ENCODE measurements around the gene UBAC1. TPM values are rescaled to one million over a fixed set of nuclear protein-coding genes. Genes with fewer than 3 reads are reported as not detected.
A peak's percentile ranks its signal among the peaks of the same experiment; 100 is the strongest.

Gene UBAC1
- total and polyA plus RNA-seq, 4 donors: 33.8 to 68.9 (median 61.7) TPM

DNA sequence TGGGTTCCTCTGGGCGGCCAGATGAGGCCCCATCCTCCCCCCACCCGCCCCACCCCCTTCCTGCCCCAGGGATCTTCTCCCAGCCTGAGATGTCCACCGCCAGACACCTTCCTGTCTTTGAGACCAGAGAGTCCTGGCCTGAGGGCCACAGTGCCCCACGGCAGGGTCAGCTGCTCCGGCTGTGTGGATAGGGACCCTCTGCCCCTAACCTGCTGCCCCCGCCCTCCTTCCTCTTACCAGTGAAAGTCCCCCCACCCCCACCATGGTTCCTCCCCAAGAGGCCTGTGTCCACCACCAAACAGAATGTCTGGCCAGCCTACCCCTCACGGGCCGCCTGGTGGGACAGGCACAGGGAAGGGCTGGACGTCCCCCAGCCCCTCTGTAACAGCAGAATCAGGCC is 43.0 kb upstream of the UBAC1 start:
- WGBS (ENCODE audit: insufficient coverage): 78% methylated on average over 5 of the region's 9 CpGs
- H3K4me1 ChIP-seq (ENCODE audit: control insufficient read depth, insufficient read depth, low read length): peaks cover 55% of the 10 kb centered on the region

DNA sequence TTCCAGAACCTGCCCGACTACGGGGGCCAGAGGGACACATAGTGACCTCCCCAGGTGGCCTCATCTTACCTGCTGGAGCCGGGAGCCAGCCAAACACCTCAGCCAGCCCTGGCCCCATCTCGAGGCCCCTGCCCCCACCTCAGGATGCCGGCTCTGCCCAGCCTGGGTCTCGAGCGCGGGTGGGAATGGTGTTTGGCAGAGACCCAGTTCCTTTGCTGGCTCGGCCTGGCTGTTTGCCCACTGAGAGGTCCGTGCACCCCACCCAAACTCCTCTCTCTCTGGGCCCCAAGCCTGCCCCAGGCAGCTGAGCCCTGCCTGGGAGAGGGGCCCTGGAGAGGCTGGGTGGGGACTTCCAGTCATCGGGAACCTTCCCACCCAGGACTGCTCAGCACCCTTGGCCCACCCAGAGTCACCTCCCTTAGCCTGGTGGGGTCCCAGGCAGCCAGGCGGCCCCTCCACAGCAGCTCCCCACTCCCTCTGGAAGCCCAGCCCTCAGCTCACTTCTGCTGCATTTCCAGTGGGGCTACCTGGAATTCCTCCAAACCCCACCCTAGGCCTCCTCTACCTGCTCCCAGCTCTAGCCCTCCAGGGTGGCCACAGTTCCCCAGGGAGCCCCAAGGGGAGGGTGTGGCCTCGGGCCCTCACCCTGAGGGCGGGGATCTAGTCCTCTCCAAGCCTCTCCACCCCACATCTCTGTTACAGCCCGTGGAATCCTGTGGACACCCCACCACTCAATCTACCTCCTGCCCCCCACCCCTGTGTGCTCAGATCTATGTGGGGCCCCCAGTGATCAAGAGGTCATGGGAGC is 42.4 kb upstream of the UBAC1 start:
- peak in 1 of 6 donors; percentile 34 for DNase-seq (ENCODE audit: low read depth in 4 of 6, low spot score in 6 of 6)
- H3K27ac ChIP-seq (ENCODE audit: low read depth, low read length): no peak overlapping the region
- no peak overlapping the region for H3K4me3 ChIP-seq (ENCODE audit: low read depth, low read length)
- H3K27me3 ChIP-seq (ENCODE audit: control insufficient read depth, insufficient read depth, low read length): no peaks in the 10 kb centered on the region
- 57% methylated on average over 7 of the region's 15 CpGs for WGBS (ENCODE audit: insufficient coverage)
- H3K36me3 ChIP-seq (ENCODE audit: control insufficient read depth, insufficient read depth, low read length): peaks cover 26% of the 10 kb centered on the region
- no peaks in the 10 kb centered on the region for H3K9me3 ChIP-seq (ENCODE audit: control insufficient read depth, insufficient read depth, low read length)
- peaks cover 49% of the 10 kb centered on the region for H3K4me1 ChIP-seq (ENCODE audit: control insufficient read depth, insufficient read depth, low read length)

More for the DNA sequence above, 43.0 kb upstream of the UBAC1 start:
- Histone ChIP-seq H3K27ac (ENCODE audit: low read depth, low read length) (no peak overlapping the region), H3K27me3 (ENCODE audit: control insufficient read depth, insufficient read depth, low read length) (no peaks in the 10 kb centered on the region), H3K9me3 (ENCODE audit: control insufficient read depth, insufficient read depth, low read length) (no peaks in the 10 kb centered on the region), H3K36me3 (ENCODE audit: control insufficient read depth, insufficient read depth, low read length) (peaks cover 32% of the 10 kb centered on the region), H3K4me3 (ENCODE audit: low read depth, low read length) (no peak overlapping the region)
- no peak for DNase-seq (ENCODE audit: low read depth in 4 of 6, low spot score in 6 of 6)

DNA sequence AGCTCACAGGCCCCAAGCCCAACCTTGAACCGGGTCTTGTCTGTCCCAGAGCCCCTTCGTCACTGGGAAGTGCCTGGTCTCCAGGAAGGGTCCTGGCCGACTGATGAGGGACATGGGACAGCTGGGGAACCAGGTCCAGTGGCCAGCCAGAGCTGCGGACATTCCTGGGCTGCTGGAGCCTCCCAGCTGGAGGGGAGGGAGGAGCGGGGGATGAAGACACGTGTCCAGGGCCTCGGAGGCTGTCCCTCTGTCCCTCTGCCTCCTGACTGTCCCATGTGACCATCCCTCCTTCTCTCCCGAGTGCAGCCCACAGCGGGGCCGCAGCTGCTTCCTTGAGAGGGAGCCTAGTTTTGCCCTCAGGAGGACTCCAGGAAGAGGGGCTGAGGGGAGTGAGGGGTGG is 41.7 kb upstream of the UBAC1 start:
- H3K36me3 ChIP-seq (ENCODE audit: control insufficient read depth, insufficient read depth, low read length): peaks cover 19% of the 10 kb centered on the region
- peaks cover 42% of the 10 kb centered on the region for H3K4me1 ChIP-seq (ENCODE audit: control insufficient read depth, insufficient read depth, low read length)
- no peak overlapping the region for H3K27ac ChIP-seq (ENCODE audit: low read depth, low read length)
- no peaks in the 10 kb centered on the region for H3K9me3 ChIP-seq (ENCODE audit: control insufficient read depth, insufficient read depth, low read length)
- DNase-seq (ENCODE audit: low read depth in 4 of 6, low spot score in 6 of 6): no peak
- WGBS (ENCODE audit: insufficient coverage): 49% methylated on average over 6 of the region's 10 CpGs
- H3K4me3 ChIP-seq (ENCODE audit: low read depth, low read length): no peak overlapping the region
- no peaks in the 10 kb centered on the region for H3K27me3 ChIP-seq (ENCODE audit: control insufficient read depth, insufficient read depth, low read length)

DNA sequence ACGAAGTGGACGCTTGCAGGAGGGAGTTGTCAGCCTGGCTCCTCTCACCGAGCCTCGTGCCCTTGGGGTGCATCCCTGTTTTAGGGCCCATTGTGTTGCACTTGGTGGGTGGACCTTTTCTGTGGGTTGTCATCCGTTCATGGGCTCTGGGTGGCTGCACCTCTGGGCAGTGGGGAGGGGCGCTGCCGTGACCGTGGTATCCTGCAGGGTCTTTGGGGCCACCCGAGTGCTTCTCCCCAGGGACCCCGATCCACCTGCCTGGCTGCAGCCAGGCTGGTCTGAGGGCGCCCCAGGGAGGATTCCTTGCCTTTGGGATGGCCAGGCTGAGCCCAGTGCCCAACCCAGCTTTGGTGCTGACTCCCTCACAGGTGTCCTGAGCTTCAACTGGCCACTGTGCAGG is 41.0 kb upstream of the UBAC1 start:
- Histone ChIP-seq H3K4me3 (ENCODE audit: low read depth, low read length) (no peak overlapping the region), H3K36me3 (ENCODE audit: control insufficient read depth, insufficient read depth, low read length) (peaks cover 16% of the 10 kb centered on the region), H3K9me3 (ENCODE audit: control insufficient read depth, insufficient read depth, low read length) (no peaks in the 10 kb centered on the region), H3K27ac (ENCODE audit: low read depth, low read length) (no peak overlapping the region), H3K27me3 (ENCODE audit: control insufficient read depth, insufficient read depth, low read length) (no peaks in the 10 kb centered on the region), H3K4me1 (ENCODE audit: control insufficient read depth, insufficient read depth, low read length) (peaks cover 42% of the 10 kb centered on the region)
- DNase-seq (ENCODE audit: low read depth in 4 of 6, low spot score in 6 of 6): no peak
- WGBS (ENCODE audit: insufficient coverage): 96% methylated on average over 11 of the region's 11 CpGs

DNA sequence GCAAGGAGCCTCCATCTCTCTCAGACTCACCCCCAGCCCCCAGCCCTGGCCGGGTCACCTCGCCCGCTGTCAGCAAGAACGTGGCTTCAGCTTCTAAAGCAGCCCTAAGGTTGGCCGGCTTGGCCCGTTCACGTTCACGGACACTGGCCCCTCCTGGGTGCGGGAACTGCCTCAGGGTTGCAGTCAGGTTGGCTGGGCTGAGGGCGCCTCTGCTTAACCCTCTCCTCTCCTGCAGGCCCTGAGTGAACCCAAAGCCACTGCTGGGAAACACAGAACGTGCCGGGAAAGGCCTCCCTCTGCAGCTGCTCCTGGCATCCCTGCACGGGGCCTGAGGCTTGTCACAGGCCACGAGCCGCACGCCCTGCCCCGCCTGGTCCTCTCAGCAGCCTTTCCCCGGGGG is 40.1 kb upstream of the UBAC1 start:
- DNase-seq (ENCODE audit: low read depth in 4 of 6, low spot score in 6 of 6): no peak
- Histone ChIP-seq H3K4me1 (ENCODE audit: control insufficient read depth, insufficient read depth, low read length) (peaks cover 48% of the 10 kb centered on the region), H3K9me3 (ENCODE audit: control insufficient read depth, insufficient read depth, low read length) (no peaks in the 10 kb centered on the region), H3K27me3 (ENCODE audit: control insufficient read depth, insufficient read depth, low read length) (no peaks in the 10 kb centered on the region), H3K27ac (ENCODE audit: low read depth, low read length) (no peak overlapping the region), H3K36me3 (ENCODE audit: control insufficient read depth, insufficient read depth, low read length) (peaks cover 16% of the 10 kb centered on the region), H3K4me3 (ENCODE audit: low read depth, low read length) (no peak overlapping the region)
- WGBS (ENCODE audit: insufficient coverage): 34% methylated on average over 13 of the region's 18 CpGs

DNA sequence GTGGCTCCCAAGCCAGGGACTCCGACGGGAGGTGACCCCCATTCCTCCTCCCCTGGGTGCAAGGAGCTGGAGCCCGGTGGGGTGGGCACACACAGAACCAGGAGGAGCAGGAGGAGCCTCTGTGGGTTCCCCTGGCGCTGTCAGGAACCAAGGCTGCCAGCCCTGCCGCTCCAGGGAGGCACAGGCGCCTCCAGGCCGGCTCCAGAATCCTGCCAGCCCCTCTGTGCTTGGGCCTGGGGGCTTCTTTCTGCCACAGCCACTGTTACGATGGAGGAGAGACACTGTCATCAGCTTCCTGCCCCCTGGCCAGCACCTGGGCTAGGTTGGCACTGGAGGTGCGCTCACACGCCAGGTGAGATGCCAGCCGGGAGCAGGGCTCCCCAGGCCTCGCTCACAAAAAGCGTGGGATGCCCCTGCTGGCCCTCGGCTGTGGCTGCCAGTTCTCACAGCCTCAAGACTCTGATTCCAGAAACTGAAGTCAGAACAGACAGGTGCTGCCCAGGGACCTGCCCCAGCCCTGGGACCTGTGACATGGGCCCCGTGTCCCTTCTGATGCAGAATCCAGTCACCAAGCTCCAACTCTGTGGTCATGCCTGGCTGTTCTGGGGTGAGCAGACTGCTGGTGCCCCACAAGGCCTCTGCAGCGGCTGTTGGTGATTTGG is 37.4 kb upstream of the UBAC1 start:
- WGBS (ENCODE audit: insufficient coverage): 89% methylated on average over 15 of the region's 16 CpGs
- DNase-seq (ENCODE audit: low read depth in 4 of 6, low spot score in 6 of 6): no peak
- Histone ChIP-seq H3K36me3 (ENCODE audit: control insufficient read depth, insufficient read depth, low read length) (peaks cover 8% of the 10 kb centered on the region), H3K27ac (ENCODE audit: low read depth, low read length) (no peak overlapping the region), H3K9me3 (ENCODE audit: control insufficient read depth, insufficient read depth, low read length) (no peaks in the 10 kb centered on the region), H3K4me1 (ENCODE audit: control insufficient read depth, insufficient read depth, low read length) (peaks cover 39% of the 10 kb centered on the region), H3K4me3 (ENCODE audit: low read depth, low read length) (no peak overlapping the region), H3K27me3 (ENCODE audit: control insufficient read depth, insufficient read depth, low read length) (no peaks in the 10 kb centered on the region)

DNA sequence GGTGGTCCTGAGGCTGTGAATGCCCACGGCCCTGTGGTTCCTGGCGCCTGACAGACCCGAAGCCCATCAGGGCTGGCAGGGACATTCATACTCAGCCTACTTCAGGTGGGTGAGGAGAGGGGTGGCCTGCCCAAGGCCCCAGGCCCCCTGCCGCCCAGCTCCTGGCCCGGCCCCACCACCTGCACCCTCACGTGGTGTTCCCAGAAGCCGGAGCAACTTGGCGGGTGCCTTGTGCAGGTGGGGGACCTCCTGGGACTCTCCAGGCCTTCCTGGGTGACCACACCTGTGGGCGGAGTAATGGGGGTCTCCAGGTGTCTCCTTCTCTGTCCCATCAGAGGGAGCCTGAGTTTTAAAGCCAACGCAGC is 36.8 kb upstream of the UBAC1 start:
- Histone ChIP-seq H3K27ac (ENCODE audit: low read depth, low read length) (no peak overlapping the region), H3K9me3 (ENCODE audit: control insufficient read depth, insufficient read depth, low read length) (no peaks in the 10 kb centered on the region), H3K27me3 (ENCODE audit: control insufficient read depth, insufficient read depth, low read length) (no peaks in the 10 kb centered on the region), H3K4me3 (ENCODE audit: low read depth, low read length) (no peak overlapping the region), H3K4me1 (ENCODE audit: control insufficient read depth, insufficient read depth, low read length) (peaks cover 39% of the 10 kb centered on the region), H3K36me3 (ENCODE audit: control insufficient read depth, insufficient read depth, low read length) (peaks cover 5% of the 10 kb centered on the region)
- 94% methylated on average over 9 of the region's 10 CpGs for whole genome bisulfite sequencing (ENCODE audit: insufficient coverage)
- DNase-seq (ENCODE audit: low read depth in 4 of 6, low spot score in 6 of 6): no peak

DNA sequence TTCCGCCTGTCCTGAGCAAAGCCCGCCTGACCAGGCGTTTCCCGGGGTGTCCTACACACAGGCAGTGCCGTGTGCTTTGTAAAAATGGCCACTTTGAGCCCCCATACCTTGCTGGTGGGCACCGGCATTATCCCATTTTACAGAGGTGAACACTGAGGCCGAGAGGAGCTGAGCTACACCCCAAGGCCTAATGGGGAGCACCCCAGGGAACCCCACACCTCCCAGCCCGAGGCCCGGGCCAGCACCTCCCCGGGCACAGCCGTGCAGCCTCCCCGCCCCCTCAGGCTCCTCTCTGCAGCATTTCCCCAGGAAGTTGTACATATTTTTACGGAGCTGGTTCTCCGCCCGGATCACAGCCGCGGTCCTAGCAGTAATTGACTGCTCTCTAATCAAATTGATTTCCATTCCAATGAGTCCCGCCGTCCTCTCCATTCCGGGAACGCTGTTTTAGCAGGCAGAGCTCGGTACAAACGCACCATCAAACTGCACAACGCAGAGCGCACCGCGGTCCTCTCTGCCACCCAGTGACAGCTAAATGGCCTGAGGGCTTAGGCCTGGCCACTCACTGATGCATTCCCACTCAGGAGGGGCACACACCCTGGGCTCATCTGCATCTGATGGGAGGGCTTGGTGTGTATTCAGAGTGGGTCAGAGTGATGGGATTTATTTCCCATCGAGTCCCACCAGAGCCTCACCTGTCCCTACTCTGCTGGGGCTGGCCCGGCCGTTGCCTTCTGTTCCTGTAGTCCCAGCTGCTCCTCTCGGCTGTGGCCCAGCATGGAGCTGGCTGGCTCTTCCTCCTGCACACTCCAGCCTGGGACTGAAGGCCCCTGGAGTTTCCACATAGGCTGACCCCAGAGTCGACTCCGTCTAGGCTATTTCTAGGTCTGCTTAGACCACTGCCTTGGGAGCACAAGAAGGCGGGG is 36.2 kb upstream of the UBAC1 start:
- Histone ChIP-seq H3K36me3 (ENCODE audit: control insufficient read depth, insufficient read depth, low read length) (peaks cover 5% of the 10 kb centered on the region), H3K27ac (ENCODE audit: low read depth, low read length) (no peak overlapping the region), H3K27me3 (ENCODE audit: control insufficient read depth, insufficient read depth, low read length) (no peaks in the 10 kb centered on the region), H3K4me1 (ENCODE audit: control insufficient read depth, insufficient read depth, low read length) (peaks cover 42% of the 10 kb centered on the region), H3K4me3 (ENCODE audit: low read depth, low read length) (no peak overlapping the region), H3K9me3 (ENCODE audit: control insufficient read depth, insufficient read depth, low read length) (no peaks in the 10 kb centered on the region)
- WGBS (ENCODE audit: insufficient coverage): 73% methylated on average over 33 of the region's 34 CpGs
- peak in 1 of 6 donors; percentile 39 for DNase-seq (ENCODE audit: low read depth in 4 of 6, low spot score in 6 of 6)

DNA sequence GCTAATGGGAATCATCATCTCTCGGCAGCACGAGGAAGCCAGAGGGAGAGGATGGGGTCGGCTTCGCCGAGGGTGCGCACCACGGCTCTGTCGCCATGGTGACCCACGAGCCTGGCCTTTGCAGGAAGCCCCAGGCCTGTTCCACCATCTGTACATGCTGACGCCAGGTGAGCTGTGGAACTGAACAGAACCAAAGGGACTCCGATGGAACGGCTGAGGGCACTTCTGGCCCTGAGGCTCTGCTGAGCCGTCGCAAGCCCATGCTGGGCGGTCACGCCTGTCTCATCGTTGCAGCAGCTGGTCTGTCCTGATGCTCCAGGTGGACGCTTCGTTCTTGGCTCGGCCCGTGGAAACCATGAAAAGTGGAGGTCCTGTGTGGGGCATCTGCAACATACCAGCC is 34.6 kb upstream of the UBAC1 start:
- Histone ChIP-seq H3K27ac (ENCODE audit: low read depth, low read length) (no peak overlapping the region), H3K36me3 (ENCODE audit: control insufficient read depth, insufficient read depth, low read length) (peaks cover 5% of the 10 kb centered on the region), H3K4me3 (ENCODE audit: low read depth, low read length) (no peak overlapping the region), H3K27me3 (ENCODE audit: control insufficient read depth, insufficient read depth, low read length) (no peaks in the 10 kb centered on the region), H3K4me1 (ENCODE audit: control insufficient read depth, insufficient read depth, low read length) (peaks cover 54% of the 10 kb centered on the region), H3K9me3 (ENCODE audit: control insufficient read depth, insufficient read depth, low read length) (no peaks in the 10 kb centered on the region)
- 68% methylated on average over 21 of the region's 21 CpGs for WGBS (ENCODE audit: insufficient coverage)
- DNase-seq (ENCODE audit: low read depth in 4 of 6, low spot score in 6 of 6): peak in 1 of 6 donors; percentile 35
